ENCODE results near the gene ZMYND11.

Gene ZMYND11

GRCh38 chr10:135132-135600 lies at the start of gene ZMYND11:
Gene ZMYND11, plus strand, starts transcription at chr10:135455. Its CDS starts 44,558 bp downstream, at chr10:180013.
- peak; percentile 67 to 76 for DNase-seq

DNA sequence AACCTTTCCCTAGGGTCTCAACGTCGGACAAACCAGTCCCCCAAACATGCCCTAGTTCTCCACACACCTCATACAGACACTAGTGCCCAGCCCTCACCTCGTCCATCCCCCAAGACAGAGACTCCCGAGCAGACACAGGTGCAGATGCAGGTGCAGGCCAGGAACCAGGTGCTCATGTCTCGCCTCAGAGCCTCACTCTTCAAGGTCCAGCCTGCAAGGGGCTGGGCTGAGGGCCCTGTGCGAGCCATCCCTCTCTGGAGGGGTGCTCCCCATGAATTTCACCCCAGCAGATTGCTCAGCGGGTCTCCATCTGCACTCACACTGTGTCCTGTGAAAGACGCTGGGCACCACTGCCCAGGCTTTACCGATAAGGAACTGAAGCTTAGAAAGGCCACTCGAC lies 49.2 kb upstream of the ZMYND11 start:
- DNase-seq = no peak

- DNase-seq = no peak
Measured at GRCh38 chr10:87177-88080, 47.8 kb upstream of the ZMYND11 start.

DNA sequence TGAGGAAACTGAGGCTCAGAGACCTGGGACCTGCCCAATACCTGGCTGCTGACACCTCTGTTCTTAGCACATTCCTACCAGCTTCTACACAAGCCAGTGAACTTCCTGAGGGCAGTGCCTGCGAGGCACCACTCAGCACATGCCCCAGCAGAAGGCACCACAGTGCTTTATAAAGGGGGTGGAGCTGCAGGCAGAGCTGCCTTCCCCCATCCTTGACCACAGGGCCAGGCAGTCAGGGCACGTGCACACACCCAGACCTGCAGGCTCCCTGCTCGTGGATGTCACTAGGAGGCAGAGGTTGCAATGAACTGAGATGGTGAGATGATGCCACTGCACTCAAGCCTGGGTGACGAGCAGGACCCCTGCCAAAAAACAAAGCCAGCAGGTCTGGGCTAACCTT lies 47.0 kb upstream of the ZMYND11 start:
- no peak for DNase-seq

DNA sequence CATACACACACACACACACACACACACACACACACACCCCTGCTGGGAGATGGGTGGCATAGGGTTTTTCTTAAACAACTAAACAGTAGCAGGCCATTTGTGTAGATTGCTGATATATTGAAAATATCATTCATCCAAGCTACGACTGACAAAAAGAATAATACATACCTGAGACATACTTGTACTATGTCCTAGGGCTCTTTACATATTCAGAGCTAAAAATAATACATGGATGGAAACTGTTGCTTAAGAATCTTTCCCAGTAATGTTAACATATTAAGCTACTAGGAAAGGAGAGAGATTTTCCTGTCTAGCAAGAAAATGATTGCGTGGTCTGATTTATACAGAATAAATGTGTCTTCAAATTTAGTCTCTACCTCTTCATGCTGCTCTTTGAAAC lies 46.0 kb upstream of the ZMYND11 start:
- DNase-seq = no peak

DNA sequence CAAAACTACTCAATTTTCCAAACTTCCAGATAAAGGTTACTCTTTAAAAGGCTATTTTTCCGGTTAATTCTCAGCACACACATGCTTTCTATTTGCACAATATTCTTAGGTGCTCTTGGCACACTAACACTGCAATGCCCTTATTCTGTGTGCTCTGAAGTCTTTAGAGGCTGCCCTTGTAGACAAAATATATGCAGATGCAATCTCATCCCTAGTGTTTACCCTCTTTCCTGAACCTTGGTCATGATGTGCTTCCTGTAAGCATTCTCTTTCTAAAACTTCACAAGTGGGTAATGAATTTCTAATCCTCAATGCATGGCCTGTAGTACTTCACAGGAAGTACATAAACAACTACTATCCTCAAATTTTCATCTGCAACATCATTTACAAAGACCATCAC lies 45.1 kb upstream of the ZMYND11 start:
- DNase-seq = no peak

DNA sequence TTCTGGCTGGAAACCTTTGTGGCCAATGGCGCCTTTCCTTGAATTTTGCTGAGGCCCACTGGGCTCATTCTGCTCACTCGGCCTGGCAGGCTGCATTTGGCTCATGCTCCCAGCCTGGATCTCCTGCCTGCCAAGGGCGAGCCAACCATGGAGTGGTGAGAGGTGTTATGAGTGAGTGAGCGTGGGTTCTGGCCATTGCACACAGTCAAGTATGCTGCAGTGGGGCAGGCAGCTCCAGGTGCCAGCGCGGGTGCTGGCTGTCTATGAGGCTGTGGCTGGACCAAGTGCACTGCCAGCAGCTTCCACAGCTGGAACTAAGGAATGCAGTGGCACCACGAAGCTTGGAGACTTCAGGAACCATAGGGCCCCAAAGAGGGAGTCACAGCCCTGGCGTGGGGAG lies 43.9 kb upstream of the ZMYND11 start:
- no peak for DNase-seq

DNA sequence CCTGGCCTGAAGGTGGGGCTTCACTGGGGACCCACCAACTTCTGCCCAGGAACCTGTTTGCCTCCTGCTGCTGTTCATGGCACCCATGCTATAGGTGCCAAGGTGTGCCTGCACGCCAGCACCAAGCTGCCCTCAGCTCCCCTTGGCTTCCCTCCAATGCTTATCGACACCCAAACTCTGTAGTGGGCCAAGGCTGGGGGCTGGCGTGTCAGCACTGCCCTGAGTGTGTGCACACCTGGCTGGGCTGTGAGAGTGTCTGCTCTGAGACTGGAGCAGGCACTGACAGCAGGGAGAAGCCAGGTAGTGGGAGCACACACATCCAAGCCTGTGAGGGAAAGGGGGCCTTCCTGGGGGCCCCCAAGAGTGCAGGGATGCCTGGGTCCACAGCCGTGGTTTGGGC lies 43.1 kb upstream of the ZMYND11 start:
- no peak for DNase-seq

DNA sequence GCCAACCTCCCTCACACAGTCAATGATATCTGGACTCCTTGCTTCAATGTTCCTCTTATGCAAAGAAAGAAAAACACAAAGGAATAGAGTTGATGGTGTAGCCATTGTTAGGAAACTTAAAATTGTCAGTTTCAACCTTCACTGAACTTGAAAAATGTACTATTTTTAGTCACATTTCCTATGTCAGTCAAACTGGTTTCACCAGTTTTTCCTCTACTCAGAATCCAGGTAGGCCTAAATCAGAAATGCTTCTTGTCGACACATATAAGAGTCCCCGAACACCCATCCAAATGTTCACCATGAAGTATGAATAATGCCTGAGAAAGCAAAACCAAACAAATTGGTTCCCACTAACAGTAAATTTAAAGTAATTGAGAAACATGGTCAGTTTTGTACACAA lies 42.4 kb upstream of the ZMYND11 start:
- no peak for DNase-seq

DNA sequence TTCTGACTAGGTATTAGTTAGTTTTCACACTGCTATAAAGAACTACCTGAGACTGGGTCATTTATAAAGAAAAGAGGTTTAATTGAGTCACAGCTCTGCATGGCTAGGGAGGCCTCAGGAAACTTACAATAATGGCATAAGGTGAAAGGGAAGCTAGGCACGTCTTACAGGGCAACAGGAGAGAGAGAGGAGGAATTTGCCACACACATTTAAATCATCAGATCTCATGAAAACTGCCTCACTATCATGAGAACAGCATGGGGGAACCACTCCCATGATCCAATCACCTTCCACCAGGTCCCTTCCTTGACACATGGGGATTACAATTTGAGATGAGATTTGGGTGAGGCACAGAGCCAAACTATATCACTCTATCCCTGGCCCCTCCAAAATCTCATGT lies 40.6 kb upstream of the ZMYND11 start:
- no peak for DNase-seq

DNA sequence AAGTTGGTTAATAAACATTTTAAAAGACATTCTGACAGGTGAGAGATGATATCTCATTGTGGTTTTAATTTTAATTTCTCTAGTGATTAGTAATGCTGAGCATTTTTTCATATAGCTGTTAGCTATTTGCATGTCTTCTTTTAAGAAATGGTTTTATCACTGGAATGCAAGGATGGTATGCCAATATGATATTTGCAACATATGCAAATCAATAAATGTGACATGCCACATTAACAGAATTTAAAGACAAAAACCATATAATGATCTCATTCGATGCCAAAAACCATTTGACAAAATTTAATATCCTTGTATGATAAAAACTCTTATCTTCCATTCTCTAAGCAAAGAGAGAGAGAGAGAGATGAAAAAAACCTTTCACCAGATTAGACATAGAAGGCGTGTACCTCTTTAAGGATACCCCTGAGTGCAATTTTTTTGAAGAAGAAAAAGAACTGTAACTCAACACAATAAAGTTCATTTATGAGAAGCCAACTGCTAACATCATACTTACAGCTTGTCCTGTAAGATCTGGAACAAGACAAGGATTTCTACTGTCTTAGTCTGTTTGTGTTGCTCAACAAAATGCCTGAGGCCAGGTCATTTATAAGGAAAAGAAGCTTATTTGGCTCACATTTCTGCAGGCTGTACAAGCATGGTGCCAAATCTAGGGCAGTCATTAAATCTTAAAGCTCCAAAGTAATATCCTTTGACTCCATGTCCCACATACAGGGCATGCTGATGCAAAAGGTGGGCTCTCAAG lies 39.7 kb upstream of the ZMYND11 start:
- no peak for DNase-seq

DNA sequence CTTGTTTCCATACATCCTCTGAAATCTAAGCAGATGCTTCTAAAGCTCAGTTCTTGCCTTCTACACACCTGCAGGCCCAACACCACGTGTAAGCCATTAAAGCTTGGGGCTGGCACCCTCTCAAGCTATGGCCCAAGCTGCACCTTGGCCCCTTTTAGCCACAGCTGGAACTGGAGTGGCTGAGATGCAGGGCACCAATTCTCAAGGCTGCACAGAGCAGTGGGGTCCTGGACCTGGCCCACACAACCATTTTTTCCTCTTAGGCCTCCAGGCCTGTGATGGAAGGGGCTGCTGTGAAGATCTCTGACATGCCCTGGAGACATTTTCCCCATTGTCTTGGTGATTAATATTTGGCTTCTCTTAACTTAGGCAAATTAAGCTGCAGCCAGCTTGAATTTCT lies 38.8 kb upstream of the ZMYND11 start:
- DNase-seq = no peak

GRCh38 chr10:104416-104815 lies 30.8 kb upstream of the ZMYND11 start:
- DNase-seq = no peak

GRCh38 chr10:104862-105565 lies 30.2 kb upstream of the ZMYND11 start:
- DNase-seq = no peak

DNA sequence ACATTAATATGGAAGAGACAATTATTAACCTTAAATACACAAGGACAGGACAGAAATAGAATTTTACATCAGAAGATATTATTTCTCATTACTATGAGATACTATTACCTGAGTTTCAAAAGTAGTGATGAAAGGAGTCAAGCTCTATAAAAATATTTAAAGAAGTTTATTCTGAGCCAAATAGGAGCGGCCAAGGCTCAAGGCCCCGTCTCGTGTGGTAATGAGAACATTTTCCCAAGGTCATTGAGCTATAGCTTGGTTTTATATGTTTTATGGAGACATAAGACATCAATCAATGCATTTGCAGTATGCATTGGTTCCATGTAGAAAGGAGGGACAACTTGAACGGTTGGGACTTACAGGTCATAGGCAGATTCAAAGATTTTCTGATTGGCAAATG lies 29.4 kb upstream of the ZMYND11 start:
- DNase-seq = no peak

DNA sequence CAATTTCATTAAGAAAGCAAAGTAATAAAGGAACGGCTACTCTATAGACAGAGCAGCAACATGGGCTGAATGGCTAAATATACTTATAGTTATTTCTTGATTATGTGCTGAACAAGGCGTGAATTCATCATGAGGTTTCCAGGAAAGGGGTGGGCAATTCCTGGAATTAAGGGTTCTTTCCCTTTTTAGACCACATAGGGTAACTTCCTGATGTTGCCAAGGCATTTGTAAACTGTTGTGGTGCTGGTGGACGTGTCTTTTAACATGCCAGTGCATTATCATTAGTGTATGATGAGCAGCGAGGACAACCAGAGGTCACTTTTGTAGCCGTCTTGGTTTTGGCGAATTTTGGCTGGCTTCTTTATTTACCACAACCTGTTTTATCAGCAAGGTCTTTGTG lies 28.5 kb upstream of the ZMYND11 start:
- no peak for DNase-seq

GRCh38 chr10:112246-112645 lies 23.0 kb upstream of the ZMYND11 start:
- DNase-seq = no peak

- DNase-seq = no peak
Measured at GRCh38 chr10:124874-125273, 10.4 kb upstream of the ZMYND11 start.

DNA sequence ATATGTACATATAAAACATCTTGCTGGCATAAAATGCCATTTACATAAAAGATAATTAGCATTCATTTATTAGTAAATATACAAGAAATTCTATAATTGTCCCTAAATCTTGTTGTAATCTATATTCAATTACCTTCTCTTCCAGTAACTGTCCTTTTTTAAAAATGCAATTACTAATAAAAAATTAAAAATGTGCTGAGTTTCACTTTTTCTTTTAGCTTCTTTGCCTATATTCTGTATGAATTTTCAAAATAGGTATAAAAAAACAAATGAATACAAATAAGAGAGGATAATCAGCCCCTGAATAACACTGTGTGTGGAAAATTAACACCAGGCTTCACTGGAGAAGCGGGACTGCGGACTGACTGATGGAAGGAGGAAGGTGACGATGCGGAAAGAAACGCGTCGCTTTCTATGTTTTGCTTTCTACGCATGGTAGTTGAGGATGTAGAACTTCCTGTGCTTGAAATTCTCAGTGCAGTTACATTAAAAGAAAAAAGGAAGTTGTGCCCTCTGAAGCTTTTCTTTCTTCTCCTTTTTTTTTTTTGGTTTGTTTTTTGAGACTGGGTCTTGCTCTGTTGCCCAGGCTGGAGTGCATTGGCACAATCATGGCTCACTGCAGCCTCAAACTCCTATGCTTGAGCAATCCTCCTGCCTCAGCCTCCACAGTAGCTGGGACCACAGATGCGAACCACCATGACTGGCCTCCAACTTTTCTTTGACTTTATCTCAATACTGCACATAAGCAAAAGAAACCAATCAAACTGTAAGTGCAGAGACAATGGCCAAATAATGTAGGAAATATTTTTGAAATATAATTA lies 7.4 kb upstream of the ZMYND11 start:
- DNase-seq = peak; percentile 48 to 60

GRCh38 chr10:129810-130209 lies 5.4 kb upstream of the ZMYND11 start:
- no peak for DNase-seq

GRCh38 chr10:132946-133898 lies 2.0 kb upstream of the ZMYND11 start:
- DNase-seq = no peak

Data from CD4-positive, alpha-beta T cell treated with Interleukin-4 for 1 hour (primary cell).